Amniotic stem cell (primary cell): ENCODE measurements around the gene RIMOC1.
"Not testable (repeated sequence)": the region's sequence is repeated elsewhere in the genome, so short reads cannot be mapped to it uniquely, and the experiment has no call there.

Experiments
- DNase-seq: peaks from one replicate; lab custom pipeline; 2025; lab: John Stamatoyannopoulos, UW

The RIMOC1 gene

GRCh38 chr5:41891066-41891707 lies 13.0 kb upstream of the RIMOC1 start:
- no peak for DNase-seq

DNA sequence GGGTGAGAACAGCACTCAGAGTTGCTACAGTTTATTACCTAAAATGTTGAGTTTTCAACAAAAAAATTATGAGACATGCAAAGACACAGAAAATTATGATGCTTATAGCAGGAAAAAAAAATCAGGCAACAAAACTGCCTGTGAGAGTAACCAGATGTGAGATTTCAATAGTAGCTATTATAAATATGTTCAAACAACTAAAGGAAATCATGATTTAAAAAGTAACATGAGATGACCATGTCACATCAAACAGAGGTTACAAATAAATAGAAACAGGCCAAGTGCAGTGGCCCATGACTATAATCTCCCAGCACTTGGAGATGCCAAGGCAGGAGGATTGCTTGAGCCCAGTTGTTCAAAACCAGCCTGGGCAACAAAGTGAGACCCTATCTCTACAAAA lies 12.1 kb upstream of the RIMOC1 start:
- DNase-seq: no peak

- DNase-seq: no peak
Measured at GRCh38 chr5:41893074-41893851, 10.9 kb upstream of the RIMOC1 start.

DNA sequence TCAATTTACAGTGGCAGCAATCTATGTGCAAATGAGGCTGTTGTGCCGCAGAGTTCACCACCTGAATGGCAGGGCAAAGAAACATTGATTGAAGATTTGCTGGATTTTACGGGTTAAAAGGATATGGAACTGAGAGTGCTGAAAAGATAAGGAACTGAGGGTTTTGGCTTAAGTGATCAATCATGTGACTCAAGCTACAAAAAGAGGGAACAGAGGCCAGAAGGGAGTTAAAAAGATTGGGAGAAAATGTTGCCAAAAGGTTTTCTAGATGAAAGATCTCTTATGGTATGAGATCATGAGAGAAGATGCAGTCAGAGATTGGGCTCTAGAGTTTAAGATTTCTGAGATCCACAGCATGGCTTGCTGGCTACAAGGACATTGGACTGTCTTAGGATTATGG lies 7.9 kb upstream of the RIMOC1 start:
- DNase-seq: no peak

DNA sequence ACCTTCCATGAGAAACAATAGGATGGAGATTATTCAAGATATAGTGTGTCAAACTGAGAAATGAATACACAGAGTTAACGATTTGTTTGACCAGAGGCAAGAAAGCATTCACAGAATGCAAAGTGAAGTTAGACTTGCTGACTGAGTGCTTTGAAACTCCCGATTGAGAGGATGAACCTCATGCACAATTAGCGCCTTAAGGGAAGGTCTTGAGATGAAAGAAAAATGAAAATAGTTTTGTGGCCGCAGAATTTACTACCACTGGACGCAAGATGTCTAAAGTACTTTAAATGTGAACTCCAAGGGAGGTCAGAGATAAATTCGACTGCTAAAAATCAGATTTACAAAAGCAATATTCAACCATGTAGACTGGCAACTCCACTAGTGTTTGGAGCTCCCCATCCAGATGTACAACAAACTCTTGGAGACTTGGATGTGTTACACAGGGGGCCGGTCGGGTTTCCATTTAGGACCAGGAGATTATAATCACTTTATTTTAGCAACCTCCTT lies 707 bp upstream of the RIMOC1 start:
- DNase-seq: no peak

DNA sequence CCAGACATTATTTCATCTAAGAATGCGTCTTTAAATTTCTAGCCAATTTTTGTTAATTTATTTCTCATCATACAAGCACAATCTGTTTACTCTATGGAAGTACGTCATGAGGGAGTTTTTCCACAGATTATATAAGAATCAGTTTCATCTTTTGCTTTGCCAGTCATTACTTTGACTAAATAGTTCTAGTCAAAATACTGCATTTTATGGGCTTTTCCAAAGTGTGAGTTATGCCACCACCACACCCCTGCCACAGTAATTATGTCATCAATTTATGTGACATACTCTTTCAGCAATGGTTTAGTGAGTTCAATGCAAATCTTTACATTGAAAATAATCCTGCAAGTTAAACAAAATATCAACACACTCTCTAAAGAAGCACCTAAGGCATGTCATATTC lies 2.0 kb downstream of the RIMOC1 start:
- DNase-seq: no peak

DNA sequence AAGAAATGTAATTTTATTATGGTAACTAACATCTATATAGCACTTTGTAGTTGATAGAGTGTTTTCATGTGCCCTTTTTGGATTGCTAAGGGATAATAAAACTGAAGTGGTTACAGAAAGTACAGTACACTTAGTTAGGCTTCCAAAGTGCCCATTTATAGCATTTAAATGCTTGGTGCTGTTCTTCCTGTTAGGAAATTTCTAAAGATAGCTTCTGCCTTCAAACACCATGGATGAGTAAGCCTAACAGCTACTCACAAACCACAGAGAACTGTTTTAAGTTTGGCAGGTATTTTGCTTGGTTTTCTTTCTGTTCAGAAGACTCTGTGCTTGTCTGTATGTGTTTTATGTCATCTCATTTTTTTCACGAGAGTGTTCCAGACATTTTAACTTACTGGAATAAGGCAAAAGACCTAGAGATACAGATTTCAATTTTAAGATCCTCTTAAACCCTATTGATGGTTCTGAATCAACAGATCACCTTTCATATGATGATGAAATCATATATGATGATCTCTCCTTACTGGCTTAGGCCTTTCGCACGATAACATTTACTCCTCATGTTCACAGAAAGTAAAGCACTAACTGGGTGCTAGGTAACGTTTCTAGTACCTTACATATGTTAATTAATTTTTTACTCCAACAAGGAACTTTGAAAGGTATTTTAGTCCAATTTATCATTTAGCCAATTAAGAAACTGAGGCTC lies 4.4 kb downstream of the RIMOC1 start:
- no peak for DNase-seq

DNA sequence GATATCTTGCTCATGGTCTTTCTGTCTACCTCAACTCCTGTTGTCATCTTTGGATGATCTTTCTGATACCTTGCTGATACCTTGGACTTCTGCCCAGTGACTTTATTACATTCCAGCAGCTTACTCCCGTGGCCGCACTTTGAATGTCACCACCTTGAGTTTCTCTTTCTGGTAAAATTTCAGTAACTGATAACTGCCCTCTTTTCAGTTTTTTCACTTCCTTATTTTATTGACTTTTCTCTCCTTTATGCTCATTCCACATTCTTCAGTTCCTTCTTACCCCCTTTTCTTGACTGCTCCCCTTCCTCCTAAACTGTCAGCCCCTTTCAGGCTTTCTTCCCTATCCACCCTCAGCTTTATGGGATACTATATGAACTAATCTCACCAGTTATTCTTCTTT lies 14.0 kb downstream of the RIMOC1 start:
- DNase-seq: no peak

DNA sequence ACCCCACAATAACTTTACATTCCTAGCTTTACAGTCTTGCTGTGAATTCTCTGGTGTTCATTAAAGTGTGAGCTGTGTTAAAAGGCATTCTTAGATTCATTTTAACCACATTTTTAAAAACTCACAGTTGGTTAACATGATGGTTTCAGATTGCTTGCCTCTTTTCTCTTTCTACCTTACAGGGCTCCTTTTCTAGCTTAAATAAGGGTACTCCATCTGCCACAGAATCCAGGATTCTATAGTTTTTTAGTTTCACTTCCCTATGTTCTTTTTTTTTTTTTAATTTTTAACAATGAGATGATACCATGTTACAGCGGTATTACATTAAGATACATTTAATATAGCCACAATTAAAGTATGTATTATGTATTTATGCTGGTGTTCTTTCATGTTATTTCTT lies 17.0 kb downstream of the RIMOC1 start:
- no peak for DNase-seq

DNA sequence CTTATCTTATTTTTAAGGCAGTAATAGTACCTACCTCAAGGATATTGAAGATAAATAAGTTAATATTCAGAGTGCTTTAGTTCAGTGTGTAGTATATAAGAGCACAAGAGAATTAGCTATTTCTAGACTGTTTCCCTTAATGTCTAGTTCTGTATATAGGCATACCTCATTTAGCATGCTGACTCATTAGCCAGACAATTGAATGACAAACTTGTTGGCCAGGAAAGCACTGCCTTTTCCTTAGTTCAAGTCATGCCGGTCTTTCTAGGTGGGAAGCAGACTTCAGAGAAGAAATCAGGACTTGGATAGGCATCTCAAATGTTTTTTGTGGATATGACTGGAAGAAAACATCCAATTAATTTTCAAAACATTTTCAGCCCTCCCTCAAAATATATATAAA lies 17.7 kb downstream of the RIMOC1 start:
- peak; percentile 0 for DNase-seq

- DNase-seq: no peak
Measured at GRCh38 chr5:41924526-41924871, 20.4 kb downstream of the RIMOC1 start.

GRCh38 chr5:41924872-41925554 lies 20.9 kb downstream of the RIMOC1 start, which contains the start of gene FBXO4:
FBXO4 (plus strand) TSS chr5:41925281; CDS start chr5:41925310, 29 bp downstream.
- DNase-seq: peak; percentile 62

- DNase-seq: no peak
Measured at GRCh38 chr5:41925555-41925951, 21.4 kb downstream of the RIMOC1 start.

DNA sequence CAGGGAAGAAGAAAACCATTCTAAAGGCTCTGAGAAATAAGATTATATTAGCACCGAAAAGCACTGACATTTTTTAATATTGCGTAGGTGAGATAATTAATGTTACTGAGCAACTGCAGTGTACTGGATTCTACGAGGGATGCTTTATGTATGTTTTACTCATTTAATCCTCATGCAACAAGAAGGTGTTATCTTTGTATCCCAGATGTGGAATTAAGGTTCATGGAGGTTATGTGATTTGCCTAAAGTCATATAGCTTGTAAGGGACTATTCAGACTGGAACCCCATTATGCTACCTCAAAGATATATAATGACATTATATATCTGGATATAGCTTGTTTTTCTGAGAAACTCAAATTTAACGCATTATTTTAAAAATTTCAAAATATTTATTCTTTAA lies 23.5 kb downstream of the RIMOC1 start:
- no peak for DNase-seq

DNA sequence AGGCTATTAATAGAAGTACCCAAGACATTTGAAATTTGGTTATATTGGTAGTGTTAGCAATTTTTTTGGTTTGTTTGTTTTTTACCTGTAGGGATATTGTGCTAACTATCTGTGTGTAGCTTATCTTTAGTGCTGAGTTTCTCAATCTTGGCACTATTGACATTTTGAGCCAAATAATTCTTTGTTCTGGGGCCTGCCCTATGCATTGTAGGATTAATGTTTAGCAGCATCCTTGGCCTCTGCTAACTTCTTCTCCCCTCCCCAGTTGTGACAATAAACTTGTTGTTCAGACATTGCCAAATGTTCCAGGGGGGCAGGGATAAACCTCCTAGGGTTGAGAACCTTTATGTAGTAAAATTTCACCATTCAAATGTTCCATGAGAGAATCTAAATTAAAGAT lies 24.9 kb downstream of the RIMOC1 start:
- DNase-seq: no peak

GRCh38 chr5:41932770-41933169 lies 28.6 kb downstream of the RIMOC1 start:
- no peak for DNase-seq

DNA sequence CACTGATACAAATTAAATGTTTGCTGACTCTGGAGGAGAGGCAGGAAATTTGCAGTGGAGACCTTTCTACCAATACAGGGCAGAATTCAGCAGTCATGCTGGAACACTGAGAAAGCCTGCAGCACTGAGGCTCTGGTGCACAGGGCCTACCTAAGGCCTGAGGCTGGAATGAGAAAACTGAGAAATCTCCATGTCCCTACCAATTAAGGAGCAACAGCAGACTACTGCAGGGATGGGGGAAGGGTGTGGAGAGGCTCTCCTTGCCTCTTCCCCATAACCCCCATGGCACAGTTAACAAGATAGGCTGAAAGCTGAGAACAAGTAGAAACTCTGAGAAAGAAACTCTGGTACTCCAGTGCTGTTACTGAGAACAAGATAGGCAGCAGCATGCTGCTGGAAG lies 31.4 kb downstream of the RIMOC1 start:
- no peak for DNase-seq

- DNase-seq: no peak
Measured at GRCh38 chr5:41940641-41941040, 36.5 kb downstream of the RIMOC1 start.

GRCh38 chr5:41945332-41945955 lies 41.3 kb downstream of the RIMOC1 start:
- DNase-seq: not testable (repeated sequence)

DNA sequence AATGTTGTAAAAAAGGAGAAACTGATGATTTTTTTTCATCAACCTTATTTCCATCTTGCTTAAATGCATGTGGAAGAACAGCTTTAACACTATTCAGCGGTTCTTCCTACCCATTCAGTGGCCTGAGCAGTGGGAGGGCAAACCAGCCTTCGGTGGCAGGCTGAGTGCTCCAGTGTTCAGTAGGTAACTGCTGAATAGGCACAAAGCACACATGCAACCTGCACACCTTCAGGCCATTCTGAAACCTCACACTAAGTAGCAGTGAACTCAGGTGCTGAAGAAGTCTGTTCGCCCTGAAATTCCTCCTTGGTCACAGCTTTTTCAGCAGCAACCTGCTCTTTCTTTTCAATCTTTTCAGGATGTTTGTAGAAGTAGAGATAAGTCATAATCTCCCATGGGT lies 47.1 kb downstream of the RIMOC1 start:
- no peak for DNase-seq
